CD4-positive, alpha-beta T cell treated with Interleukin-6 for 4 hours (primary cell): ENCODE results near the gene KAT6B.

Experiments used
- DNase-seq: peaks from one replicate; pipeline ENCODE4 v3.0.0-alpha.2; 2020; ENCODE audit warnings: mixed read lengths

The KAT6B gene

GRCh38 chr10:74824184-74824899 is 2.1 kb upstream of the KAT6B start:
- peak; percentile 54 for DNase-seq

- DNase-seq: no peak
These were observed 1.5 kb upstream of the KAT6B start for GRCh38 chr10:74824900-74825370.

- peak; percentile 71 for DNase-seq
These were observed 844 bp upstream of the KAT6B start for GRCh38 chr10:74825371-74826141.

GRCh38 chr10:74827045-74827441 is 643 bp downstream of the KAT6B start:
- DNase-seq: no peak

GRCh38 chr10:74827694-74828093 is 1.3 kb downstream of the KAT6B start:
- no peak for DNase-seq

GRCh38 chr10:74828946-74829345 is 2.5 kb downstream of the KAT6B start:
- no peak for DNase-seq

- no peak for DNase-seq
These were observed 5.2 kb downstream of the KAT6B start for GRCh38 chr10:74831518-74832120.

GRCh38 chr10:74835963-74836362 is 9.6 kb downstream of the KAT6B start:
- DNase-seq: no peak

- DNase-seq: no peak
These were observed 10.5 kb downstream of the KAT6B start for GRCh38 chr10:74836877-74837276.

GRCh38 chr10:74837743-74838142 is 11.3 kb downstream of the KAT6B start:
- DNase-seq: no peak

GRCh38 chr10:74839708-74840107 is 13.3 kb downstream of the KAT6B start:
- no peak for DNase-seq

- DNase-seq: no peak
These were observed 15.0 kb downstream of the KAT6B start for GRCh38 chr10:74841265-74841973.

- no peak for DNase-seq
These were observed 16.0 kb downstream of the KAT6B start for GRCh38 chr10:74842301-74842954.

- DNase-seq: no peak
These were observed 20.6 kb downstream of the KAT6B start for GRCh38 chr10:74846958-74847357.

- no peak for DNase-seq
These were observed 25.4 kb downstream of the KAT6B start for GRCh38 chr10:74851831-74852230.

- no peak for DNase-seq
These were observed 26.0 kb downstream of the KAT6B start for GRCh38 chr10:74852381-74852780.

GRCh38 chr10:74854610-74855009 is 28.2 kb downstream of the KAT6B start:
- no peak for DNase-seq

GRCh38 chr10:74855027-74855426 is 28.6 kb downstream of the KAT6B start:
- DNase-seq: no peak

- DNase-seq: no peak
These were observed 29.0 kb downstream of the KAT6B start for GRCh38 chr10:74855439-74855838.

- DNase-seq: no peak
These were observed 30.5 kb downstream of the KAT6B start for GRCh38 chr10:74856940-74857339.

GRCh38 chr10:74857586-74857985 is 31.2 kb downstream of the KAT6B start:
- no peak for DNase-seq

GRCh38 chr10:74859546-74859945 is 33.1 kb downstream of the KAT6B start:
- no peak for DNase-seq

- no peak for DNase-seq
These were observed 36.2 kb downstream of the KAT6B start for GRCh38 chr10:74862625-74863024.
